ENCODE data around the gene TENM4. TPM values are rescaled to one million over a fixed set of nuclear protein-coding genes. Genes with fewer than 3 reads are reported as not detected.

TENM4 gene
- total RNA-seq, 1 experiment from 2014 or later, result 25.0 TPM

- Mint-ChIP-seq H3K36me3 (no peaks in the 10 kb centered on the region), H3K27me3 (ENCODE audit: low read depth) (no peaks in the 10 kb centered on the region), H3K4me1 (no peaks in the 10 kb centered on the region), H3K4me3 (no peak overlapping the region), H3K27ac (no peak overlapping the region), H3K9me3 (0 out of 2 replicates have a peak, but pooled peaks cover 7% of the 10 kb centered on the region)
- TF ChIP-seq ATF1 (CRISPR knock-in tag; IDR thresholded peaks at IDR 0.05) (no peak), GRHL2 (CRISPR knock-in tag; IDR thresholded peaks at IDR 0.05; ENCODE audit: insufficient replicate concordance, severe bottlenecking) (no peak), TEAD4 (CRISPR knock-in tag; IDR thresholded peaks at IDR 0.05) (no peak), NR3C1 (CRISPR knock-in tag; conservative IDR thresholded peaks at IDR 0.05; ENCODE audit: low read depth) (no peak), JUN (CRISPR knock-in tag; IDR thresholded peaks at IDR 0.05) (no peak)
- DNase-seq (ENCODE audit: low spot score) (no peak), ATAC-seq (no peak)
- POLR2A ChIA-PET, result no interaction called here
- CTCF ChIA-PET, result no interaction called here
These were observed 241.0 kb downstream of the TENM4 start for GRCh38 chr11:79199729-79200354.

DNA sequence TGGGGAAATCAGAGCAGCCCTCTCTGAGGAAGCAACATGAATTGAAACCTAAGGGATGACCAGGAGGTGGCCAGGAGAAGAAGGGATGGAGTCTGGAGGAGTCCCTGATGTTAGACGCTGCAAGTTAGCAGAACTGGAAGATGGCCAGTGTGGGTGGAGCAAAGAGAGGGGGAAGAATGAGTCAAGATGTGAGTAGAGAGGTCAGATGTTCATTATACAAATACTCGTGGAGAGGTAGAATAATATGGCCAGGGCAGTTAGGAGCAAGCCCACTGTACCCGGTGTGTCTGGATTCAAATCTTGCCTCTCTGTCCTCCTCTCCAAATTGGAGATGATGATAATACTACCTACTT lies 242.0 kb downstream of the TENM4 start:
- Mint-ChIP-seq H3K27me3 (ENCODE audit: low read depth) (no peaks in the 10 kb centered on the region), H3K36me3 (no peaks in the 10 kb centered on the region), H3K4me3 (no peak overlapping the region), H3K27ac (no peak overlapping the region), H3K4me1 (no peaks in the 10 kb centered on the region), H3K9me3 (peaks cover 13% of the 10 kb centered on the region; the same call in 1 of the 2 replicates)
- ATAC-seq (no peak), DNase-seq (ENCODE audit: low spot score) (no peak)
- TF ChIP-seq ELF4 (CRISPR knock-in tag; IDR thresholded peaks at IDR 0.05; ENCODE audit: low read depth) (no peak), CREB1 (CRISPR knock-in tag; IDR thresholded peaks at IDR 0.05) (no peak), ZBTB43 (CRISPR knock-in tag; IDR thresholded peaks at IDR 0.05) (no peak), JUN (CRISPR knock-in tag; IDR thresholded peaks at IDR 0.05) (no peak), ERG (CRISPR knock-in tag; IDR thresholded peaks at IDR 0.05) (no peak)
- POLR2A ChIA-PET, result no interaction called here
- CTCF ChIA-PET, result no interaction called here

- Mint-ChIP-seq H3K27ac (no peak overlapping the region), H3K27me3 (ENCODE audit: low read depth) (no peaks in the 10 kb centered on the region), H3K36me3 (peaks cover 2% of the 10 kb centered on the region; the same call in 1 of the 2 replicates), H3K9me3 (peaks cover 16% of the 10 kb centered on the region), H3K4me3 (no peak overlapping the region), H3K4me1 (no peaks in the 10 kb centered on the region)
- ChIA-PET CTCF (no interaction called here), POLR2A (no interaction called here)
- DNase-seq (ENCODE audit: low spot score) (no peak), ATAC-seq (no peak)
- TF ChIP-seq ZNF281 (CRISPR knock-in tag; IDR thresholded peaks at IDR 0.05) (no peak), PRRX2 (CRISPR knock-in tag; IDR thresholded peaks at IDR 0.05) (no peak), JAZF1 (CRISPR knock-in tag; IDR thresholded peaks at IDR 0.05) (no peak), HMGA2 (CRISPR knock-in tag; IDR thresholded peaks at IDR 0.05) (no peak), GRHL2 (CRISPR knock-in tag; IDR thresholded peaks at IDR 0.05; ENCODE audit: insufficient replicate concordance, severe bottlenecking) (no peak), ZNF121 (CRISPR knock-in tag; IDR thresholded peaks at IDR 0.05) (no peak)
- TF ChIP-seq, protein P1, sequence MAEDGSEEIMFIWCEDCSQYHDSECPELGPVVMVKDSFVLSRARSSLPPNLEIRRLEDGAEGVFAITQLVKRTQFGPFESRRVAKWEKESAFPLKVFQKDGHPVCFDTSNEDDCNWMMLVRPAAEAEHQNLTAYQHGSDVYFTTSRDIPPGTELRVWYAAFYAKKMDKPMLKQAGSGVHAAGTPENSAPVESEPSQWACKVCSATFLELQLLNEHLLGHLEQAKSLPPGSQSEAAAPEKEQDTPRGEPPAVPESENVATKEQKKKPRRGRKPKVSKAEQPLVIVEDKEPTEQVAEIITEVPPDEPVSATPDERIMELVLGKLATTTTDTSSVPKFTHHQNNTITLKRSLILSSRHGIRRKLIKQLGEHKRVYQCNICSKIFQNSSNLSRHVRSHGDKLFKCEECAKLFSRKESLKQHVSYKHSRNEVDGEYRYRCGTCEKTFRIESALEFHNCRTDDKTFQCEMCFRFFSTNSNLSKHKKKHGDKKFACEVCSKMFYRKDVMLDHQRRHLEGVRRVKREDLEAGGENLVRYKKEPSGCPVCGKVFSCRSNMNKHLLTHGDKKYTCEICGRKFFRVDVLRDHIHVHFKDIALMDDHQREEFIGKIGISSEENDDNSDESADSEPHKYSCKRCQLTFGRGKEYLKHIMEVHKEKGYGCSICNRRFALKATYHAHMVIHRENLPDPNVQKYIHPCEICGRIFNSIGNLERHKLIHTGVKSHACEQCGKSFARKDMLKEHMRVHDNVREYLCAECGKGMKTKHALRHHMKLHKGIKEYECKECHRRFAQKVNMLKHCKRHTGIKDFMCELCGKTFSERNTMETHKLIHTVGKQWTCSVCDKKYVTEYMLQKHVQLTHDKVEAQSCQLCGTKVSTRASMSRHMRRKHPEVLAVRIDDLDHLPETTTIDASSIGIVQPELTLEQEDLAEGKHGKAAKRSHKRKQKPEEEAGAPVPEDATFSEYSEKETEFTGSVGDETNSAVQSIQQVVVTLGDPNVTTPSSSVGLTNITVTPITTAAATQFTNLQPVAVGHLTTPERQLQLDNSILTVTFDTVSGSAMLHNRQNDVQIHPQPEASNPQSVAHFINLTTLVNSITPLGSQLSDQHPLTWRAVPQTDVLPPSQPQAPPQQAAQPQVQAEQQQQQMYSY (CRISPR knock-in tag; IDR thresholded peaks at IDR 0.05), result no peak
- TF ChIP-seq, protein P2, sequence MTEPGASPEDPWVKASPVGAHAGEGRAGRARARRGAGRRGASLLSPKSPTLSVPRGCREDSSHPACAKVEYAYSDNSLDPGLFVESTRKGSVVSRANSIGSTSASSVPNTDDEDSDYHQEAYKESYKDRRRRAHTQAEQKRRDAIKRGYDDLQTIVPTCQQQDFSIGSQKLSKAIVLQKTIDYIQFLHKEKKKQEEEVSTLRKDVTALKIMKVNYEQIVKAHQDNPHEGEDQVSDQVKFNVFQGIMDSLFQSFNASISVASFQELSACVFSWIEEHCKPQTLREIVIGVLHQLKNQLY (CRISPR knock-in tag; IDR thresholded peaks at IDR 0.05), result no peak
- TF ChIP-seq, protein P3, sequence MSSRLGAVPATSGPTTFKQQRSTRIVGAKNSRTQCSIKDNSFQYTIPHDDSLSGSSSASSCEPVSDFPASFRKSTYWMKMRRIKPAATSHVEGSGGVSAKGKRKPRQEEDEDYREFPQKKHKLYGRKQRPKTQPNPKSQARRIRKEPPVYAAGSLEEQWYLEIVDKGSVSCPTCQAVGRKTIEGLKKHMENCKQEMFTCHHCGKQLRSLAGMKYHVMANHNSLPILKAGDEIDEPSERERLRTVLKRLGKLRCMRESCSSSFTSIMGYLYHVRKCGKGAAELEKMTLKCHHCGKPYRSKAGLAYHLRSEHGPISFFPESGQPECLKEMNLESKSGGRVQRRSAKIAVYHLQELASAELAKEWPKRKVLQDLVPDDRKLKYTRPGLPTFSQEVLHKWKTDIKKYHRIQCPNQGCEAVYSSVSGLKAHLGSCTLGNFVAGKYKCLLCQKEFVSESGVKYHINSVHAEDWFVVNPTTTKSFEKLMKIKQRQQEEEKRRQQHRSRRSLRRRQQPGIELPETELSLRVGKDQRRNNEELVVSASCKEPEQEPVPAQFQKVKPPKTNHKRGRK (CRISPR knock-in tag; IDR thresholded peaks at IDR 0.05; ENCODE audit: borderline replicate concordance), result no peak
These were observed 242.5 kb downstream of the TENM4 start for GRCh38 chr11:79198203-79198897.

All from WTC11 (cell line).